ENCODE data around the gene KRT36.

DNA sequence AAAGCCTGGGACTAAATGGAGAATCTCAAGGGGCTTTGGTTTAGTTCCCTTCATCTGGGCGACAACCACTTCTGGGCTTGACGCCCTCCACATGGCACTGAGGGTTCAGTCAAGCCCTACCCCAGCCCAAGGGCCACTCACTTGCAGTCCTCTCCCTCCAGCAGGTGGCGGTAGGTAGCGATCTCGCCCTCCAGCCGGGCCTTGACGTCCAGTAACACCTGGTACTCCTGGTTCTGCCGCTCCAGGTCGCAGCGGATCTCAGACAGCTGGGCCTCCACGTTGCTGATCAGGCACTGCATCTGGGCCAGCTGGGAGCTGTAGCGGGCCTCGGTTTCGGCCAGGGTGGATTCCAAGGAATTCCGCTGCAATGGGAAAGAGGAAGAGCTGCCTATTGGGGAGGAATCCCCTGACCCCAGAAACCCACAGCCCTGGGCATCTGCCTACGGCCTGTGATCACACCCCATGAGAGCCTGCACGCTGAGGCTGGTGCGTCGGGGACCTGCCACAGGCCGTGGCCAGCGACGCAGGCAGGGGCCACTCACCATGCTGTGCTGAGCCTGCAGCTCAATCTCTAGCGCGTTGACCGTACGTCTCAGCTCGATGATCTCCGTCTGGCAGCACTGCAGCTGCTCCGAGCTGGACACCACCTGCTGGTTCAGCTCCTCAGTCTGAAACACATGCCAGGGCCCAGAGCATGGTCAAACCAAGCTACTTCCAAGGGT, 2.7 kb downstream of the KRT36 start:
- TF ChIP-seq EZH2 (IDR thresholded peaks at IDR 0.05; ENCODE audit: borderline replicate concordance, low read length) = no peak
- TF ChIP-seq, protein P1, sequence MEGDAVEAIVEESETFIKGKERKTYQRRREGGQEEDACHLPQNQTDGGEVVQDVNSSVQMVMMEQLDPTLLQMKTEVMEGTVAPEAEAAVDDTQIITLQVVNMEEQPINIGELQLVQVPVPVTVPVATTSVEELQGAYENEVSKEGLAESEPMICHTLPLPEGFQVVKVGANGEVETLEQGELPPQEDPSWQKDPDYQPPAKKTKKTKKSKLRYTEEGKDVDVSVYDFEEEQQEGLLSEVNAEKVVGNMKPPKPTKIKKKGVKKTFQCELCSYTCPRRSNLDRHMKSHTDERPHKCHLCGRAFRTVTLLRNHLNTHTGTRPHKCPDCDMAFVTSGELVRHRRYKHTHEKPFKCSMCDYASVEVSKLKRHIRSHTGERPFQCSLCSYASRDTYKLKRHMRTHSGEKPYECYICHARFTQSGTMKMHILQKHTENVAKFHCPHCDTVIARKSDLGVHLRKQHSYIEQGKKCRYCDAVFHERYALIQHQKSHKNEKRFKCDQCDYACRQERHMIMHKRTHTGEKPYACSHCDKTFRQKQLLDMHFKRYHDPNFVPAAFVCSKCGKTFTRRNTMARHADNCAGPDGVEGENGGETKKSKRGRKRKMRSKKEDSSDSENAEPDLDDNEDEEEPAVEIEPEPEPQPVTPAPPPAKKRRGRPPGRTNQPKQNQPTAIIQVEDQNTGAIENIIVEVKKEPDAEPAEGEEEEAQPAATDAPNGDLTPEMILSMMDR (IDR thresholded peaks at IDR 0.05; ENCODE audit: low read length) = peak; percentile 70

All from OCI-LY1 (cell line).